Measurements from ENCODE around the gene EIF4G1.

EIF4G1 gene

GRCh38 chr3:184360070-184360928 lies 45.9 kb downstream of the EIF4G1 start:
- Mint-ChIP-seq H3K9me3 (no peaks in the 10 kb centered on the region), H3K36me3 (ENCODE audit: insufficient read depth) (peaks cover 18% of the 10 kb centered on the region), H3K27me3 (no peaks in the 10 kb centered on the region), H3K27ac (ENCODE audit: low read depth) (peak overlapping the region; percentile 26), H3K4me3 (peak overlapping the region; percentile 85), H3K4me1 (peaks cover 40% of the 10 kb centered on the region)
- ATAC-seq (replicated peaks; ENCODE audit: extremely low read depth, poor library complexity, severe bottlenecking) (no peak), DNase-seq (ENCODE audit: low spot score in 2 of 2) (no peak)

DNA sequence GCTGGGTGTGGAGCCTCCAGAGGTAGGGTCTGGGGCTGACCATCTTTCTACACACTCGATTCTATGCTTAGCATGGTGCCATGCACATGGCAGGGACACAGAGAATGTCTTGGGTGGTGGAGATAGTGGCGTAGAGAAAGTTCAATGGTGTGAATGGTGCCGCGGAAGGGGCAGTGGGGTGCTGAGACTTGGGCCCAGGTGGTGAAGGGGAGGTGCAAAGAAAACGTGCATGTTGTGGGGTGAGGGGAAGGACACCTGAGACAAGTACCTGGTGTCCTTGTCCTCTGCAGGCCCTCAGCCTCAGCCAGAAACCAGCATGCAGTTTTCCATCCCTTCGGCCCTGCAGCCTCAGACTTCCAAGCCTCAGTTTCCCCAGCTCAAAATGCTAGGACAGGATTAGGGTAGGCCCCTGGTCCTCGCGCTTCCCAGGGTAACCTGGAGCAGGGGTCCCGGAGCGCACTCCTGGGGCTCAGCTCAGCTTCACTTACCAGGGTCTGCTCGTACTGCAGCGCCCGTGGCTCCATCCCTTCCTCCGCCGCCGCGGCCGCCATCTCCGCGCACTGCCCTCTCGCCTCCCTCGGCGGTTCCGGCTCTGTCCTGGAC lies 46.6 kb downstream of the EIF4G1 start:
- DNase-seq (ENCODE audit: low spot score in 2 of 2) (no peak), ATAC-seq (replicated peaks; ENCODE audit: extremely low read depth, poor library complexity, severe bottlenecking) (no peak)
- peak overlapping the region; percentile 85 for H3K4me3 Mint-ChIP-seq
- H3K27ac Mint-ChIP-seq (ENCODE audit: low read depth), result peak overlapping the region; percentile 26
- no peaks in the 10 kb centered on the region for H3K27me3 Mint-ChIP-seq
- H3K4me1 Mint-ChIP-seq, result peaks cover 41% of the 10 kb centered on the region
- no peaks in the 10 kb centered on the region for H3K9me3 Mint-ChIP-seq
- peaks cover 20% of the 10 kb centered on the region for H3K36me3 Mint-ChIP-seq (ENCODE audit: insufficient read depth)

DNA sequence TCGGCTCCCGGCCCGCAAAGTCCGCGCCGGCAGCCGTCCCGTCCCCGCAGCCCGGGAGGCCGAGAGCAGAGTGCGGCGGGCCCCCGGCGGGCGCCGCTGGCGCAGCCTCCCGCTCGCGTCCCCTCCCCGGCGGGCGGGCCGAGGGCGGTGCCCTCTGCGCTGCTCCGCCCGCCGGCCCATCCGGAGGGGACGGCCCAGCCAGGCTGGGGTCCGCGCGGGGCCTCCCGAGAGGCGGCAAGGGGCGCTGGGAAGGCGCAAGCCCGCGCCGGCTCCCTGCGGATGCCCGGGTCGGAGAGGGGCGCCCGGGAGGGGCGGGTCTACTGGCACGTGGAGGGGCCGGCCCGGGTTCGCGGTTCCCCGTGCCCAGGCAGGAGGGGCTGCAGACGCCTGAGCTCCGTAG lies 47.1 kb downstream of the EIF4G1 start, which contains the start of the genes CLCN2 and POLR2H:
CLCN2 (minus strand) TSS at position 74 of the 400 bp plus-strand sequence. CDS start 126 bp downstream, outside the sequence.
POLR2H (plus strand) TSS at position 179 of the 400 bp plus-strand sequence. CDS start 1,783 bp downstream, outside the sequence.
- DNase-seq (ENCODE audit: low spot score in 2 of 2), result no peak
- peak; percentile 4 for ATAC-seq (replicated peaks; ENCODE audit: extremely low read depth, poor library complexity, severe bottlenecking)
- H3K27me3 Mint-ChIP-seq, result no peaks in the 10 kb centered on the region
- peaks cover 41% of the 10 kb centered on the region for H3K4me1 Mint-ChIP-seq
- peak within 1 kb of the TSS; percentile 85 for H3K4me3 Mint-ChIP-seq
- peak within 1 kb of the TSS; percentile 77 for H3K27ac Mint-ChIP-seq (ENCODE audit: low read depth)
- peaks cover 21% of the 10 kb centered on the region for H3K36me3 Mint-ChIP-seq (ENCODE audit: insufficient read depth)
- no peaks in the 10 kb centered on the region for H3K9me3 Mint-ChIP-seq

DNA sequence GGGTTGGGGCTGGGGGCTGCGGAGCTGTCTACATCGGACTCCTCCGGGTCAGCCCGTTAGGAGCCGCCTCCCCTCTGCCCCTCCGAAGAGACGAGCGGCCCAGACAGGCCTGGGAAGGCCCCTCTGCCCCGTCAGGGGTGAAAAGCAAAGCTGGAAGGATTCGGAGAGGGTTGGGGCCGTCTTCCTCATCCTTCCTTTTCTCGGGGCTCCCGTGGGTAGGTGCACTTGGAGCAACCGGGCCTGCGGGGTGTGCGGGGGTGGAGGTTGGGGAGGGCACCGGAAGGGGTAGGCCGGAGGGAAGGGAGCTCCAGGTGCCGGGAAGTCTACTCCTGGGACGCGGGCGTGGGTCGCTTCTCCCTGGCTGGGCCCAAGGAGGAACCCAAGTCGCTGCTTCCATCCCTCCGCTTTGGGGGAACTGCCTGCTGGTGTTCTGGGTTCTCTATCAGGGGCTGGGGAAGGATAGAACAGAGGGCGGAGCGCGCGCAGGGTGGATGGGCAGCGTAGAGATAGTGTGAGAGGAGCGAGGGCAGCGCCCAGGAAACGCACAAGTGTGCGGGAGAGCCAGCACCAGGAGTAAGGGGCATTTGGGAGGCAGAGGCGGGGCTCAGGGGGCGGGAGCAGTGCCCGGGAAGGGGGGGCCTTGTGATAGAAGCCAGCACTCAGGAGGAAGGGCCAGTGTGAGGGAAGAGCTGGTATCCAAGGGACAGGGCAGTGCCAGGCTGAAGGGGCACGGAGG lies 47.7 kb downstream of the EIF4G1 start:
- ATAC-seq (replicated peaks; ENCODE audit: extremely low read depth, poor library complexity, severe bottlenecking) (peak; percentile 12), DNase-seq (ENCODE audit: low spot score in 2 of 2) (no peak)
- H3K36me3 Mint-ChIP-seq (ENCODE audit: insufficient read depth), result peaks cover 20% of the 10 kb centered on the region
- no peaks in the 10 kb centered on the region for H3K27me3 Mint-ChIP-seq
- peak overlapping the region; percentile 85 for H3K4me3 Mint-ChIP-seq
- peaks cover 46% of the 10 kb centered on the region for H3K4me1 Mint-ChIP-seq
- peak overlapping the region; percentile 77 for H3K27ac Mint-ChIP-seq (ENCODE audit: low read depth)
- H3K9me3 Mint-ChIP-seq, result no peaks in the 10 kb centered on the region

DNA sequence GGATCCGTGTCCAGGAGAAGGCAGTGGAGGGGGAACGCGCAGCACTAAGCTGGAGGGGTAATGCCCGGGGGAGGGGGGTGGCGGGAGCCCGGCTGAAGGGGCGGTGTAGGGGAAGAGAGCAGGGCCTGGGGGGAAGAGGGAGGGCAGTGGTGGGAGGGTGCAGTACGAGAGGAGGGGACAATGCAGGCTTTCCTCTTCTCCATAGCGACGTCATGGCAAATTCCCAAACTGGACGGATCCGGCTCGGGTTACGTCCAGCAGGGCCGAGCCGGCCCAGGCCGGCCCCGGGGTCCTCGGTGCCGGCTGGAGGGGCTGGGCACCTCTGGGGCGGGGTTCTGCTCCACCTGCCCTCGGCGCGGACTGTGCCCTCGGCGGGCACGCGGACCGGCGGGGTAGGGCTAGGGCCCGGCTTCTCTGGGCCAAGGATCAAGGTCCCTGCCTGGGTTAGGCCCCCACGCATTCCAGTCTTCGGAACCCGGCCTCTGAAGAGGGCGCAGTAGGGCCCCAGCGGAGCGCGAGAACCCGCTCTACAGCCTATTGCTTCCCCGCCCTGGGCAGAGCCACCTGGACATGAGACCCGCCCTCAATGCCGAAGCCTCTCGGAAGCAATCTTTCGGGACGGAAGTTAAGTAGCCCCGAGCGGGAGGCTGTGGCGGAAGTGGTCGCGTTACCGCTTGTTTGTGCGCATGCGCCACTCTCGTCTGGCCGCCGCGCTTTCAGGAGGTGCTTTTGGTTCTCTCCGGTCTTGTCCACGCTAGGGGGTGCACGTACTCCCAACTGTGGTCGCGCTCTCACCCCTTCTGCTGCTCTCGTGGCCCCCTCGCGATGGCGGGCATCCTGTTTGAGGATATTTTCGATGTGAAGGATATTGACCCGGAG lies 48.5 kb downstream of the EIF4G1 start:
- Mint-ChIP-seq H3K9me3 (no peaks in the 10 kb centered on the region), H3K36me3 (ENCODE audit: insufficient read depth) (peaks cover 21% of the 10 kb centered on the region), H3K27ac (ENCODE audit: low read depth) (peak overlapping the region; percentile 77), H3K27me3 (no peaks in the 10 kb centered on the region), H3K4me3 (peak overlapping the region; percentile 85), H3K4me1 (peaks cover 47% of the 10 kb centered on the region)
- ATAC-seq (replicated peaks; ENCODE audit: extremely low read depth, poor library complexity, severe bottlenecking) (peak; percentile 71), DNase-seq (ENCODE audit: low spot score in 2 of 2) (peak; percentile 86 to 87)

- Mint-ChIP-seq H3K36me3 (ENCODE audit: insufficient read depth) (peaks cover 30% of the 10 kb centered on the region), H3K4me3 (no peak overlapping the region), H3K9me3 (no peaks in the 10 kb centered on the region), H3K27ac (ENCODE audit: low read depth) (no peak overlapping the region), H3K27me3 (no peaks in the 10 kb centered on the region), H3K4me1 (peaks cover 39% of the 10 kb centered on the region)
- DNase-seq (ENCODE audit: low spot score in 2 of 2) (no peak), ATAC-seq (replicated peaks; ENCODE audit: extremely low read depth, poor library complexity, severe bottlenecking) (no peak)
These were observed 52.3 kb downstream of the EIF4G1 start for GRCh38 chr3:184366619-184367289.

DNA sequence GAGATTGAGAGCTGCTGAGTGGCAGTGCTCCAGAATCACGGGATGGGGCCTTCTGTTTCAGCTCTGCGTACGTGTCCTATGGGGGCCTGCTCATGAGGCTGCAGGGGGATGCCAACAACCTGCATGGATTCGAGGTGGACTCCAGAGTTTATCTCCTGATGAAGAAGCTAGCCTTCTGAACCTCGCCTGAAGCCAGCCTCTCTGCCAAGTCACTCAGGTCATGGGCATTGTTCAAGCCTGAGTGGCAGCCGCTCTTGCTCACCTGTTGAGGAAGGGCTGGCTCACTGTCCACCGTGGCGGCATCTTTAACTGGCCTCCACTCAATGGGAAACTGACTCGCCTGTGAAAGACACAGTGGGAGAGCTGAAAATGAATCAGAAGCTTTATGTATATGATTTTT lies 53.7 kb downstream of the EIF4G1 start:
- DNase-seq (ENCODE audit: low spot score in 2 of 2) (no peak), ATAC-seq (replicated peaks; ENCODE audit: extremely low read depth, poor library complexity, severe bottlenecking) (no peak)
- Mint-ChIP-seq H3K9me3 (no peaks in the 10 kb centered on the region), H3K4me1 (peaks cover 36% of the 10 kb centered on the region), H3K36me3 (ENCODE audit: insufficient read depth) (peaks cover 28% of the 10 kb centered on the region), H3K27ac (ENCODE audit: low read depth) (no peak overlapping the region), H3K4me3 (no peak overlapping the region), H3K27me3 (no peaks in the 10 kb centered on the region)

DNA sequence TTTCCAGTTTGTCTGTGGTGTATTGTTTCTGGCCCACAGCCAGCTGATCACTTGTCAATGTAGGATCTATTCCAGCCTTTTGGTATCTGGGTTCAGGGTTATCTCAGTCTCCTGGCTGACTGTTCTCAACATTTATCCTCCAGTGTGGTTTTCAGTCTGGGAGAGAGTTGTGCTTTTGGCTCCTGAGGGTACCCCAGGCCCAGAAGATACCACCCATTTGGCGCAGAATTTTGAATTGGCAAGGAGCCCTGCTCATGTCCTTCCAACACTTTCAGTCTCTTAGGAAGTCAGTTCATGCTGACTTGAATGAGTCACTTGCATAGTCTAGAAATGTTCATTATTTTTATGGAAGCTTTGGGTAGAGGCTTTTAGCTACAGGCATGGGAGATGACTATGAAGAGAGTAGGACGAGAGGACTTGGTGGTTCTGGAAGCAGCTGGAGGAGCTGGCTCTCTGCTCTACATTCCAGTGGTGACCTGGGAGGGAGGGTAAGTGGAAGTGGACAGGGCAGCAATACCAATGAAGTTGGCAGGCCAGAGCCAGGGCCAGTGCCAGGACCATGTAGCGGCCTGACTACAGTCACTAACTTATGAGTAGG lies 54.3 kb downstream of the EIF4G1 start:
- DNase-seq (ENCODE audit: low spot score in 2 of 2) (no peak), ATAC-seq (replicated peaks; ENCODE audit: extremely low read depth, poor library complexity, severe bottlenecking) (no peak)
- H3K4me3 Mint-ChIP-seq, result no peak overlapping the region
- H3K36me3 Mint-ChIP-seq (ENCODE audit: insufficient read depth), result peaks cover 23% of the 10 kb centered on the region
- H3K27me3 Mint-ChIP-seq, result no peaks in the 10 kb centered on the region
- no peaks in the 10 kb centered on the region for H3K9me3 Mint-ChIP-seq
- no peak overlapping the region for H3K27ac Mint-ChIP-seq (ENCODE audit: low read depth)
- H3K4me1 Mint-ChIP-seq, result peaks cover 31% of the 10 kb centered on the region

GRCh38 chr3:184371570-184372018 lies 57.2 kb downstream of the EIF4G1 start:
- H3K27me3 Mint-ChIP-seq, result peaks cover 21% of the 10 kb centered on the region
- peak; percentile 77 for ATAC-seq (replicated peaks; ENCODE audit: extremely low read depth, poor library complexity, severe bottlenecking)
- H3K4me3 Mint-ChIP-seq, result no peak overlapping the region
- peaks cover 14% of the 10 kb centered on the region for H3K36me3 Mint-ChIP-seq (ENCODE audit: insufficient read depth)
- no peaks in the 10 kb centered on the region for H3K9me3 Mint-ChIP-seq
- H3K27ac Mint-ChIP-seq (ENCODE audit: low read depth), result no peak overlapping the region
- no peak for DNase-seq (ENCODE audit: low spot score in 2 of 2)
- H3K4me1 Mint-ChIP-seq, result peaks cover 15% of the 10 kb centered on the region

DNA sequence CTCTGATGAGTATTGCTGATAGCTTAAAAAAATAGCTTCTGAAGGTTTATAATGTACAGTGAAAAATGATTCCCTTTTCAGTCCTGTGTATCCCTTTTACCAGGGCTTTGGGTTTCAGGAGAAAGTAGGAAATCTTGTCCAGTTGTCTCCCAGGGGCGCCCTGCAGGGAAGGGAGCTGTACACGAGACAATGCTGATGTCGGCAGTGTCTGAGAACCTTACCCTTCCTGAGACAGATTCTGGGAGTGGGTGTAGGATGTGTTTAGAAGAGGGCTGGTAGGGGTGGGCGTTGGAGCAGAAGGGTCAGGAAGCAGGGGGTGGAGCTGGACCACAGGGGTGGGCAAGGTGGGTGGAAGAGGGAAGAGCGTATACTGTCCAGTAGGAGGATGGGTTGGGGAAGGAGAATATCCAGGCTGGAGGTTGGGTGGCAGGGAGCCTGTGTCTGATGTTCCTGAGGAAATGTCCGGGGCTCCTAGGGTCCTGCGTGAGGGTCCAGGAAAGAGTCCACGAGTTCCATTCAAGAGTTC lies 58.0 kb downstream of the EIF4G1 start:
- Mint-ChIP-seq H3K4me3 (no peak overlapping the region), H3K27ac (ENCODE audit: low read depth) (no peak overlapping the region), H3K36me3 (ENCODE audit: insufficient read depth) (peaks cover 10% of the 10 kb centered on the region), H3K27me3 (peaks cover 29% of the 10 kb centered on the region), H3K4me1 (peaks cover 8% of the 10 kb centered on the region), H3K9me3 (no peaks in the 10 kb centered on the region)
- DNase-seq (ENCODE audit: low spot score in 2 of 2) (no peak), ATAC-seq (replicated peaks; ENCODE audit: extremely low read depth, poor library complexity, severe bottlenecking) (no peak)

DNA sequence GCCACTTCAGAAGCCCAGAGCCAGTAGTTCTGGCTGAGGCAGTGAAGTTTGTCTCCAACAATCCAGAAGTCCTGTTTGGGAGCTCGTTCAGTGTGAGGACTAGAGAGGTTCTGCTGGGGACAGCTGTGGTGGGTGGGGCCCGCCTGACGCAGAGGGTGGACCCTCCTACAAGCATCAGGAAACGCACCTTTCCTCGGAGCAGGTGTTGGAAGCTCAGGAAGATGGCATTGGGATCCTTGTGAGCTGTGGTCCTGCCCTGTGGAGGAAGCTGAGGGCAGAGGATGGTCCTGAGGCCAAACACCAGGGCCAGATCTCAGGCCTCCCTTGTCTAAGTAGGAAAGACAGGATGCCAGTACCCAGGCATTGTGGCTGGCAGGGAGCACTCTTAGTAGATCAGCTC lies 58.5 kb downstream of the EIF4G1 start:
- peaks cover 34% of the 10 kb centered on the region for H3K27me3 Mint-ChIP-seq
- no peak for ATAC-seq (replicated peaks; ENCODE audit: extremely low read depth, poor library complexity, severe bottlenecking)

More for the DNA sequence above, 58.5 kb downstream of the EIF4G1 start:
- H3K4me1 Mint-ChIP-seq, result peaks cover 8% of the 10 kb centered on the region
- no peaks in the 10 kb centered on the region for H3K9me3 Mint-ChIP-seq
- no peak for DNase-seq (ENCODE audit: low spot score in 2 of 2)
- H3K36me3 Mint-ChIP-seq (ENCODE audit: insufficient read depth), result peaks cover 9% of the 10 kb centered on the region
- H3K27ac Mint-ChIP-seq (ENCODE audit: low read depth), result no peak overlapping the region
- no peak overlapping the region for H3K4me3 Mint-ChIP-seq
